T-helper 1 cell treated with Interleukin-12 subunit alpha and Interleukin-12 subunit beta and Interleukin-4 antibody, amounts not matched to agents 30 μg/mL and 1 μg/mL, for 36 hours (primary cell): ENCODE results near the gene RIMBP2.

ENCODE experiments used
- H3K27ac Mint-ChIP-seq: one replicate; pipeline ENCODE4 v1.8.0; 2021; ENCODE audit warnings: mild to moderate bottlenecking, mixed read lengths
- H3K27me3 Mint-ChIP-seq: one replicate; pipeline ENCODE4 v1.8.0; 2021; ENCODE audit warnings: low read depth, mixed read lengths
- H3K36me3 Mint-ChIP-seq: one replicate; pipeline ENCODE4 v1.8.0; 2021; ENCODE audit warnings: low read depth, mixed read lengths
- H3K4me1 Mint-ChIP-seq: one replicate; pipeline ENCODE4 v1.8.0; 2021; ENCODE audit warnings: low read depth, mixed read lengths
- H3K4me3 Mint-ChIP-seq: one replicate; pipeline ENCODE4 v1.8.0; 2021; ENCODE audit warnings: mild to moderate bottlenecking, moderate library complexity, mixed read lengths
- H3K9me3 Mint-ChIP-seq: one replicate; pipeline ENCODE4 v1.8.0; 2021; ENCODE audit warnings: mixed read lengths

RIMBP2 gene

DNA sequence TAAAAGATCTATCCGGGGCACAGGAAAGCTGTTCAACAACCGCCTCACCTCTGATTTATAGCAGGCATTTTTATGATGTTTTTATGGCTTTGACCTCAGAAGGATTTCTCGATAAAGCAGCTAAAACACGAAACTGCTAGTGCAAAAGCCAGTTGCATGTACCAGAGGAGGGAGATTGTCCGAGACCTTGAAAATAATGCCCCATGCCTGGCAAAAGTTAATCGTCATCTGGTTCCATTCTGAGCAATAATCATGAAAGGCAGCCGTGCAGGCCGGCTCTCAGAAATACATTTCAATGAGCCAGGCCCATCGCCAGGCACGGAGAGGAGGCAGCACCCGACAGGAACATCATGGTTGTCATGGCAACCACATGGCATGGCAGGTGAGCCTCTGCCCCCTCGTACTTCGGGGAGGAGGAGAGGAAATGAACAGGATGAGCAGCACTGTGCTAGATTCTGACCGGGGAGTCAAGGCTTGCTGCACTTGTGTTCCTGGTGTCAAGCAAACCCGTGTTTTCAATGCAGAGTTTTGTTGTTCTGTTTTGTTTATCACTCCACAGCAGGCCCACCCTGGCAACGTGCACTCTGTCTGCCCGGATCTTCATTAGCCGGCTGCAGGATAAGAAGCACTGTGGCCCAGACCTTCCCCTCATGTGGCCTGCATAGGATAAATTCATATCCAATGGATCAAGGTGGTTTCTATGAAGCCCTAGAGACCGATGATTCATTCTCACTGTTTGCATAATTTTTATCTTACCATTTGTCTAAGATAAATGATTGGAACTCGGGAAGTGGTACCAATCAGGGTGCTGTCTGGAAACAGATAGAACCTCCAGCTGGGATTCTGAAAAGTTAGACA, 160.2 kb downstream of the RIMBP2 start:
- H3K9me3 Mint-ChIP-seq, result peaks cover 6% of the 10 kb centered on the region
- no peak overlapping the region for H3K4me3 Mint-ChIP-seq
- no peaks in the 10 kb centered on the region for H3K27me3 Mint-ChIP-seq
- H3K4me1 Mint-ChIP-seq, result no peaks in the 10 kb centered on the region
- no peak overlapping the region for H3K27ac Mint-ChIP-seq
- no peaks in the 10 kb centered on the region for H3K36me3 Mint-ChIP-seq

DNA sequence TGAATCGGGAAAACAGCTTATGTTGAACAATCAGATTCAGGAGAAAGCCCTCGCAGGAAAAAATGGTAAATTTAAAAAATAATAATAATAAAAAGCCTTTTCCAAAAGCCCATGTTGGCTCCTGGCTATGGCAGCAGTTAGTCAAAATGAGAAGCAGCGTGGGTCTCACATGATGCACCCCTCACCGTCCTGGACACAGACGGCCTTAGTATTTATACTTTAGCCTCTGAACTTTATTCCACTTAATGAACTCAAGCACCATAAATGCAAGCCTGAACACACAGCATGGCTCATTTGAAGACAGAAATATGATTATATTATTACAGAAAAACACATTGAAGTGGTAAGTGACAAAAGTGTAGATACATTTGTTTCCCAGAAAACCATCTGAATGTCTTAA, 160.9 kb downstream of the RIMBP2 start:
- Mint-ChIP-seq H3K4me3 (no peak overlapping the region), H3K4me1 (no peaks in the 10 kb centered on the region), H3K27me3 (no peaks in the 10 kb centered on the region), H3K9me3 (peaks cover 7% of the 10 kb centered on the region), H3K36me3 (no peaks in the 10 kb centered on the region), H3K27ac (no peak overlapping the region)

- Mint-ChIP-seq H3K27me3 (no peaks in the 10 kb centered on the region), H3K36me3 (no peaks in the 10 kb centered on the region), H3K4me3 (no peak overlapping the region), H3K9me3 (peaks cover 17% of the 10 kb centered on the region), H3K4me1 (no peaks in the 10 kb centered on the region), H3K27ac (no peak overlapping the region)
These were observed 163.6 kb downstream of the RIMBP2 start for GRCh38 chr12:130552483-130552996.

DNA sequence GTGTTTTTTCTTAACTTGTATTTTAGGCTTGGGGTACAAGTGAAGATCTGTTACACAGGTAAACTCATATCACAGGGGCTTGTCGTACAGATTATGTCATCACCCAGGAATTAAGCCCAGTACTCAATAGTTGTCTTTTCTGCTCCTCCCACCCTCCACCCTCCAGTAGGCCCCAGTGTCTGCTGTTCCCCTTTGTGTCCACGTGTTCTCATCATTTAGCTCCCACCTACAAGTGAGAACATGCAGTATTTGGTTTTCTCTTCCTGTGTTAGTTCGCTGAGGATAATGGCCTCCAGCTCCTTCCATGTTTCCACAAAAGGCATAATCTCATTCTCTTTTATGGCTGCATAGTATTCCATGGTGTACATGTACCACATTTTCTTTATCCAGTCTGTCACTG, 166.7 kb downstream of the RIMBP2 start:
- H3K4me1 Mint-ChIP-seq, result no peaks in the 10 kb centered on the region
- no peaks in the 10 kb centered on the region for H3K27me3 Mint-ChIP-seq

DNA sequence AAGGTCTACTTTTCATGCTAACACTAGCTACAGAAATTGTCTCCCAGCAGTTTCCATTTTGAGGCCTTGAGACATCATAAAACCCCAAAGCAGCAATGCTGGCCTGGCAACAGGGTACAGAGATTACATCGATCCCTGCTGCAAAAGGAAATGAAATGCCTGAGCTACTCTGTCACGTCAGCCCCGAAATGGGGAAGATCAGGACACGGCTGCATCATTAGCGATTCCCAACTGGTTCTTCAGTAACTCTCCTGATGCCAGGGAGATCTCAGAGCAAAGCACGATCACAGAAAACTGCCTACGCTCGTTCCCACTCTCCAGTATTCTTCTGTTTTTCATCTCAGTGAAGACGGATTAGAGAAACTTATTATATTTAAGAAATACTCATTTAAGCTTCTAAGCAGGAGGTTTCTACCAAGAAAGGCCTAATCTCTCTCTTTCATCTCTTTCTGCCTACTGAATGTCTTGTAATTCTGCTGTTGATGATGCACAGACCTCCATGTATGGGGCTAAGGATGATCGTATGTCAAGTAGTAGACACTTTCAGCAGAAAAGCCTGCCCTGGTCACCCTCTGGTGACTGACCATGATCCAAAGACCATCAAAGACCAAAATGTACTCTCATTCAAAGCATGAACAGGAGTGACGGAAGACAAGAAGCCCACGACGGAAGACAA, 168.5 kb downstream of the RIMBP2 start:
- Mint-ChIP-seq H3K4me3 (no peak overlapping the region), H3K4me1 (no peaks in the 10 kb centered on the region), H3K9me3 (peaks cover 19% of the 10 kb centered on the region), H3K27me3 (no peaks in the 10 kb centered on the region), H3K27ac (no peak overlapping the region), H3K36me3 (no peaks in the 10 kb centered on the region)

More for the DNA sequence above, 166.7 kb downstream of the RIMBP2 start:
- no peak overlapping the region for H3K4me3 Mint-ChIP-seq
- no peak overlapping the region for H3K27ac Mint-ChIP-seq
- H3K9me3 Mint-ChIP-seq, result peaks cover 19% of the 10 kb centered on the region
- H3K36me3 Mint-ChIP-seq, result no peaks in the 10 kb centered on the region

DNA sequence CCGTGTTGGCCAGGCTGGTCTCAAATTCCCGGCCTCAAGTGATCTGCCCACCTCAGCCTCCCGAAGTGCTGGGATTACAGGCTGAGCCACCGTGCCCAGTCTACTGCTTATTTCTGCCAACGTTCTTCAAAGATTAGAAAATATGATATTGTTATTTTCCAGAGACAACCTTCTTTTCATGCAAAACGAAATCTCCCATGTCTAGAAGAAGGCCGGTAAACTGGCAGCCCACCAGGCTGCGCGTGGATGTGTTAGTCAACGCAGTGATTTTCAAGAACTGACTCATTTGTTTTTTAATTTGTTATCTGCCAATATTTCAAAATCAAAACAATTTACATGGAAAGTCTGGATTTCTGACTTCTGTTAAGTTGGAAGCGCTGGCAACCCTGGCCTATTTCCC, 169.6 kb downstream of the RIMBP2 start:
- Mint-ChIP-seq H3K36me3 (no peaks in the 10 kb centered on the region), H3K27ac (no peak overlapping the region)

GRCh38 chr12:130545475-130545874, 170.6 kb downstream of the RIMBP2 start:
- no peak overlapping the region for H3K27ac Mint-ChIP-seq
- no peaks in the 10 kb centered on the region for H3K27me3 Mint-ChIP-seq
- H3K4me3 Mint-ChIP-seq, result no peak overlapping the region
- H3K4me1 Mint-ChIP-seq, result no peaks in the 10 kb centered on the region
- H3K36me3 Mint-ChIP-seq, result no peaks in the 10 kb centered on the region
- peaks cover 17% of the 10 kb centered on the region for H3K9me3 Mint-ChIP-seq

More for the DNA sequence above, 169.6 kb downstream of the RIMBP2 start:
- Mint-ChIP-seq H3K4me1 (no peaks in the 10 kb centered on the region), H3K9me3 (peaks cover 15% of the 10 kb centered on the region), H3K4me3 (no peak overlapping the region), H3K27me3 (no peaks in the 10 kb centered on the region)

- Mint-ChIP-seq H3K36me3 (no peaks in the 10 kb centered on the region), H3K4me1 (no peaks in the 10 kb centered on the region), H3K4me3 (no peak overlapping the region), H3K9me3 (peaks cover 8% of the 10 kb centered on the region), H3K27ac (no peak overlapping the region), H3K27me3 (no peaks in the 10 kb centered on the region)
These were observed 175.7 kb downstream of the RIMBP2 start for GRCh38 chr12:130540376-130540775.

DNA sequence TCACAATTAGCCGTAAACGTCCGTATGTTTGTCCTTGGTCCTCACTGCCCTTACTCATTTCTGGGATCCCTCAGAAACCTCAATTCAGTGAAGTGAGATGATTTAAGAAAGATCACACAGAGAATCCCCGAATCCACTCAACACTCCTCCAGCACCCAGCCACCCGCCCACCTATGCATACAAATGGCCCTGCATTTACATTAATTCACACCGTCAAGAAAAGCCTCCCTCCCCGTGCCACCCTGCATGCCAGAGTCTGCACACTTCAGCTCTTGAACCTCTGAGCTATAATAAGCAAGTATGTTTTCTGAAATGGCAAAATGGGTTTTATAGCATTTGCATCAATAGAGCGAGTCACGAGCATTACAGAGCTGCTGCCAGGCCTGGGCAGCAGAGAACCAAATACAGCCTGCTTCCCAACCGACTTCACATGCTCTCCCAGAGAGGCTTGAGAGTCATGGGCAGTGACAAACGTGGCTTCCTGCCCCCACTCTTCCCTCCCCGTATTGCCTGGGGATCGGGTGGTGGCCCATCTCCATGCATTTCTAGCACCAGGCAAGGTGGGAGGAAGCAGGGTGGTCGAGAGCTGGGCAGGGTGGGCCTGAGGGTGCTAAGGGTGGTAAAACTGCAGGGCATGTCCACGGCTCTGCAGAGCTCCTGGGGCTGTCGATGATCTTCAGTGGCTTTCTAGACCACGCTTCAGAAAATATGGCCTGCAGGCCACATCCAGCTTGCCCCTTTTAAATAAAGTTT, 177.6 kb downstream of the RIMBP2 start:
- Mint-ChIP-seq H3K9me3 (peaks cover 8% of the 10 kb centered on the region), H3K27ac (no peak overlapping the region), H3K4me1 (no peaks in the 10 kb centered on the region), H3K4me3 (no peak overlapping the region), H3K36me3 (no peaks in the 10 kb centered on the region), H3K27me3 (no peaks in the 10 kb centered on the region)

GRCh38 chr12:130537655-130538054, 178.4 kb downstream of the RIMBP2 start:
- no peaks in the 10 kb centered on the region for H3K4me1 Mint-ChIP-seq
- no peak overlapping the region for H3K27ac Mint-ChIP-seq
- H3K4me3 Mint-ChIP-seq, result no peak overlapping the region
- H3K9me3 Mint-ChIP-seq, result peaks cover 8% of the 10 kb centered on the region
- H3K36me3 Mint-ChIP-seq, result no peaks in the 10 kb centered on the region
- no peaks in the 10 kb centered on the region for H3K27me3 Mint-ChIP-seq

- H3K4me3 Mint-ChIP-seq, result no peak overlapping the region
- H3K4me1 Mint-ChIP-seq, result no peaks in the 10 kb centered on the region
- no peak overlapping the region for H3K27ac Mint-ChIP-seq
- H3K9me3 Mint-ChIP-seq, result peaks cover 8% of the 10 kb centered on the region
- H3K27me3 Mint-ChIP-seq, result no peaks in the 10 kb centered on the region
- no peaks in the 10 kb centered on the region for H3K36me3 Mint-ChIP-seq
These were observed 179.0 kb downstream of the RIMBP2 start for GRCh38 chr12:130537051-130537450.

DNA sequence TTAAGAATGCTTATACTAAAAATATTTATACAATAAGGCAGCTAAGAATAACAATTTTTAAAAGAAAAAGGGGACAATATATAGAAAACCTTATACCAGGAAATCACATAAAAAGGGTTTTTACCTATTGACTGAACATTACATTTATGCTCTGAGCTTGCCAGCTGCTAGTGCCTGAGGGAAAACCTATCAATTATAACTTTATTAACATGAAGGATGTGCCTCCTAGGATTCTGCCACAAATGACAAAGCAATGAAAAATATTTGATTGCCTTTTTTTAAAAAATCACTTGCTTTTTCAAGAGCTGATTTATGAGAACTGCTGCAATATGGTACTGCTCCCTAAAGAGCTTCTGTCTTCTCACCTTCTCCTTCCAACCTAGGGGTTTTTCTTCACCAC, 185.7 kb downstream of the RIMBP2 start:
- Mint-ChIP-seq H3K27me3 (no peaks in the 10 kb centered on the region), H3K4me1 (no peaks in the 10 kb centered on the region), H3K27ac (no peak overlapping the region), H3K36me3 (no peaks in the 10 kb centered on the region), H3K9me3 (no peaks in the 10 kb centered on the region), H3K4me3 (no peak overlapping the region)

DNA sequence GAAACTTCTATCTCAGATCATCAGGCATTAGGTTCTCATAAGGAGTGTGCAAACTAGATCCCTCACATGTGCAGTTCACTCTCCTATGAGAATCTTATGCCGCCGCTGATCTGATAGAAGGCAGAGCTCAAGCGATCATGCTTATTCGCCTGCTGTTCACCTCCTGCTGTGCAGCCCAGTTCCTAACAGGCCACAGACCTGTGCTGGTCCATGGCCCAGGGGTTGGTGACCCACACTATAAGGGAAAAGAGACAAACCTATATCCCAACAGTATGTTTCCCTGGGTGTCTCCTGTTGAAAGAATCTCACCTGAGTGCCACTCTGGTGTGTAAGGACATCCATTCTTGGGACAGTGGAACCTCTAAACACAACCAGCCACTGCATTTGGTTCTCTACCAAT, 186.3 kb downstream of the RIMBP2 start:
- Mint-ChIP-seq H3K4me3 (no peak overlapping the region), H3K36me3 (no peaks in the 10 kb centered on the region)

DNA sequence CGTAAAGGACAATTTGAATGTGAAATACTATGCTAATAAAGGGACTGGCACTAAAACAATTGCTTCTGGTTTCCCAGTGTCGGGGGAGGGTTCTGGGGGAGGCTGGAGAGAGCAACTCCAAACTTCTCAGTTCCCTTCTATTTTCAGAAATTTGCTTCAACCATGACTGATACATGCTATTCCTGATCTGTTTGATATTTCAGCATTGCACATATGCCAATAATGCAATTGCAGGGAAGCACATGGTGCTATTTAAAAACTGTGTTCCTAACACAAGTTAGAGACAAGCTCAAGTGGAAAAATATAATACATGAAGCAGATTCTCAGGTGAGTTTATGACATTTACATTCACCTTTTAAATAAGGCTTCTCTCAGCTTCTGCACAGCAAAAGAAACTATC, 188.9 kb downstream of the RIMBP2 start:
- H3K27ac Mint-ChIP-seq, result no peak overlapping the region
- no peaks in the 10 kb centered on the region for H3K27me3 Mint-ChIP-seq
- H3K4me3 Mint-ChIP-seq, result no peak overlapping the region
- no peaks in the 10 kb centered on the region for H3K9me3 Mint-ChIP-seq
- H3K36me3 Mint-ChIP-seq, result no peaks in the 10 kb centered on the region
- no peaks in the 10 kb centered on the region for H3K4me1 Mint-ChIP-seq

More for the DNA sequence above, 186.3 kb downstream of the RIMBP2 start:
- Mint-ChIP-seq H3K9me3 (no peaks in the 10 kb centered on the region), H3K4me1 (no peaks in the 10 kb centered on the region), H3K27ac (no peak overlapping the region), H3K27me3 (no peaks in the 10 kb centered on the region)
